GM20000 (cell line): Measurements from ENCODE around the gene TSPAN11.

Experiments
- DNase-seq: peaks from one replicate; pipeline ENCODE4 v3.0.0; 2012; ENCODE audit warnings: low spot score
- CTCF ChIP-seq: IDR thresholded peaks from 2 replicates; pipeline ENCODE4 v1.5.1; 2012; ENCODE audit warnings: mild to moderate bottlenecking, control low read depth; ENCODE audit errors: extremely low read depth, missing control alignments

The TSPAN11 gene

GRCh38 chr12:31029468-31029867 is 102.9 kb downstream of the TSPAN11 start:
- TF ChIP-seq CTCF = no peak
- no peak for DNase-seq

- TF ChIP-seq CTCF = no peak
These were observed 103.5 kb downstream of the TSPAN11 start for GRCh38 chr12:31029916-31030562.

GRCh38 chr12:31031951-31032335 is 105.4 kb downstream of the TSPAN11 start:
- no peak for DNase-seq
- TF ChIP-seq CTCF = no peak

More at GRCh38 chr12:31029916-31030562, 103.5 kb downstream of the TSPAN11 start:
- DNase-seq = no peak

GRCh38 chr12:31033146-31033545 is 106.6 kb downstream of the TSPAN11 start:
- DNase-seq = no peak
- TF ChIP-seq CTCF = no peak

- TF ChIP-seq CTCF = no peak
- no peak for DNase-seq
These were observed 107.1 kb downstream of the TSPAN11 start for GRCh38 chr12:31033681-31034080.

GRCh38 chr12:31034372-31034771 is 107.8 kb downstream of the TSPAN11 start:
- no peak for TF ChIP-seq CTCF
- no peak for DNase-seq

GRCh38 chr12:31035226-31035625 is 108.7 kb downstream of the TSPAN11 start:
- TF ChIP-seq CTCF = no peak
- DNase-seq = no peak
